ENCODE data around the gene PCDH20. TPM values are rescaled to one million over a fixed set of nuclear protein-coding genes. Genes with fewer than 3 reads are reported as not detected.

Gene PCDH20
- total RNA-seq (1 to 10 TPM in 1 of 2 donors, under 1 TPM in 1; 0.33 to 1.3 TPM), polyA plus RNA-seq (under 1 TPM; 0.68 to 0.84 TPM)

- 39% methylated on average over 3 of the region's 3 CpGs for WGBS
- TF ChIP-seq RAD21 (IDR thresholded peaks at IDR 0.05) (no peak), RXRA (IDR thresholded peaks at IDR 0.05) (no peak), REST (IDR thresholded peaks at IDR 0.05) (no peak), ZBTB33 (IDR thresholded peaks at IDR 0.05) (no peak), MAX (IDR thresholded peaks at IDR 0.05) (no peak), HNF4A (conservative IDR thresholded peaks at IDR 0.05) (no peak), YY1 (IDR thresholded peaks at IDR 0.05) (no peak), ATF3 (IDR thresholded peaks at IDR 0.05) (no peak), HNF4G (IDR thresholded peaks at IDR 0.05) (no peak), TAF1 (conservative IDR thresholded peaks at IDR 0.05) (no peak), EGR1 (IDR thresholded peaks at IDR 0.05; ENCODE audit: low read depth in 2 of 2) (no peak), SP1 (IDR thresholded peaks at IDR 0.05) (no peak), FOXA2 (IDR thresholded peaks at IDR 0.05) (no peak), JUND (IDR thresholded peaks at IDR 0.05) (no peak), GABPA (IDR thresholded peaks at IDR 0.05 in 1 of 2, conservative IDR thresholded peaks at IDR 0.05 in 1 of 2) (no peak), CTCF (IDR thresholded peaks at IDR 0.05; ENCODE audit: low read depth, low read length, missing input control) (no peak), NR2F2 (IDR thresholded peaks at IDR 0.05) (no peak)
- no peaks in the 10 kb centered on the region for H3K9me3 ChIP-seq (ENCODE audit: control insufficient read depth in 4 of 4, low read length in 3 of 4)
- no peak for DNase-seq (ENCODE audit: low spot score)
- no peaks in the 10 kb centered on the region for H3K36me3 ChIP-seq (ENCODE audit: control insufficient read depth in 4 of 4, insufficient read depth in 3 of 4, low read depth in 1 of 4, low read length in 3 of 4)
- no peak within 1 kb of the TSS for H3K27ac ChIP-seq (ENCODE audit: low read depth in 1 of 2, low read length in 2 of 2)
- H3K9ac ChIP-seq (ENCODE audit: low read depth in 1 of 2, low read length in 2 of 2): peak within 1 kb of the TSS in 1 of 2 donors; percentile 18
- H3K27me3 ChIP-seq (ENCODE audit: control insufficient read depth in 4 of 4, insufficient read depth in 4 of 4, low read length in 3 of 4): no peaks in the 10 kb centered on the region
- peak within 1 kb of the TSS; percentile 49 to 73 (median 56) for H3K4me3 ChIP-seq (ENCODE audit: low read depth in 1 of 3, low read length in 3 of 3)
- peaks cover 4 to 22% (median 16%) of the 10 kb centered on the region in 4 donors for H3K4me1 ChIP-seq (ENCODE audit: control insufficient read depth in 4 of 4, insufficient read depth in 4 of 4, low read length in 3 of 4)
These were observed at the start of gene PCDH20 for GRCh38 chr13:61415749-61416148. TSS of gene PCDH20 (minus strand) at chr13:61415849. CDS start at chr13:61415158, 691 bp downstream.

Data from liver (tissue), 9 donors.